Endothelial cell of umbilical vein (primary cell): ENCODE results near the gene TFG. TPM values are rescaled to one million over a fixed set of nuclear protein-coding genes. Genes with fewer than 3 reads are reported as not detected.
A peak's percentile ranks its signal among the peaks of the same experiment; 100 is the strongest.

ENCODE experiments used
- BruUV-seq: library from RNA; stranded (reverse); fragments of 400-500 nt; replicated peaks from 2 replicates; lab custom pipeline; 2021; lab: Mats Ljungman, UMichigan
- CTCF ChIA-PET: fragments of 300-600, 350-600 bp; sonication (Branson Sonifier 250); formaldehyde crosslinking; loops from one replicate; lab custom pipeline; 2021; ENCODE audit warnings: antibody characterized with exemption, inconsistent platforms; lab: Charles Lee
- POLR2A ChIA-PET: fragments of 300-600, 350-600 bp; sonication (Branson Sonifier 250); formaldehyde crosslinking; loops from one replicate; lab custom pipeline; 2021; ENCODE audit warnings: antibody characterized with exemption, inconsistent platforms; lab: Charles Lee
- DNase-seq: peaks from one replicate; pipeline ENCODE4 v3.0.0-alpha.2; 2011; ENCODE audit warnings: low read depth, low spot score
- FAIRE-seq: peaks from 2 replicates; lab custom pipeline; 2011; peaks lifted over from hg19 to GRCh38; lab: Jason Lieb, UNC
- H2AFZ ChIP-seq: 2 replicates; pipeline ENCODE4 v1.6.0; 2012; ENCODE audit warnings: low read depth, low read length, control low read depth, inconsistent platforms
- H3K27ac ChIP-seq: 2 replicates; pipeline ENCODE4 v1.5.1; 2011; ENCODE audit warnings: low read depth, mild to moderate bottlenecking, control low read depth, low read length, moderate library complexity; ENCODE audit not compliant: insufficient read depth
- H3K27me3 ChIP-seq, 2 experiments: 2 replicates each; pipeline versions ENCODE4 v1.6.0 to v1.6.1; 2011; ENCODE audit warnings: low read length in 2 of 2, mixed read lengths in 1 of 2; ENCODE audit not compliant: control insufficient read depth in 2 of 2, insufficient read depth in 2 of 2
- H3K36me3 ChIP-seq, 2 experiments: 2 replicates in 1 of 2; 3 replicates in 1 of 2; pipeline ENCODE4 v1.5.1; 2011; ENCODE audit warnings: low read length in 2 of 2, mild to moderate bottlenecking in 1 of 2, moderate library complexity in 1 of 2; ENCODE audit not compliant: control insufficient read depth in 2 of 2, insufficient read depth in 2 of 2; ENCODE audit errors: extremely low read depth in 1 of 2
- H3K4me1 ChIP-seq: 3 replicates; pipeline ENCODE4 v1.5.1; 2011; ENCODE audit warnings: mild to moderate bottlenecking, low read length; ENCODE audit not compliant: control insufficient read depth, insufficient read depth; ENCODE audit errors: extremely low read depth
- H3K4me2 ChIP-seq: 2 replicates; pipeline ENCODE4 v1.6.1; 2011; ENCODE audit warnings: low read length, control low read depth, mixed read lengths; ENCODE audit not compliant: insufficient read depth
- H3K4me3 ChIP-seq, 3 experiments: fragments of 200-600 bp in 1 of 3; sonication (generic), shearing (Covaris generic) in 1 of 3; replicated peaks in 1 of 3; 2 replicates each; pipeline ENCODE4 v1.5.1; 2011 to 2016; ENCODE audit warnings: control low read depth in 3 of 3, low read length in 3 of 3, mild to moderate bottlenecking in 2 of 3, inconsistent platforms in 1 of 3, low read depth in 1 of 3, moderate library complexity in 1 of 3; ENCODE audit not compliant: insufficient read depth in 1 of 3
- H3K79me2 ChIP-seq: 2 replicates; pipeline ENCODE4 v1.6.0; 2012; ENCODE audit warnings: low read length, inconsistent platforms; ENCODE audit not compliant: control insufficient read depth, insufficient read depth
- H3K9ac ChIP-seq: replicated peaks from 2 replicates; pipeline ENCODE3; 2011; ENCODE audit warnings: low read length, control low read depth; ENCODE audit not compliant: insufficient read depth; ENCODE audit errors: extremely low read depth
- H3K9me1 ChIP-seq: replicated peaks from 3 replicates; pipeline ENCODE4 v1.6.0; 2011; ENCODE audit warnings: mild to moderate bottlenecking, low read length; ENCODE audit not compliant: control insufficient read depth, insufficient read depth; ENCODE audit errors: extremely low read depth
- H3K9me3 ChIP-seq: replicated peaks from 2 replicates; pipeline ENCODE4 v1.5.1; 2012; ENCODE audit warnings: low read length, inconsistent platforms; ENCODE audit not compliant: control insufficient read depth, insufficient read depth
- H4K20me1 ChIP-seq: replicated peaks from 2 replicates; pipeline ENCODE3; 2011; ENCODE audit warnings: mild to moderate bottlenecking, low read length; ENCODE audit not compliant: control insufficient read depth, insufficient read depth; ENCODE audit errors: extremely low read depth
- CTCF ChIP-seq, 2 donors: IDR thresholded peaks; 1 replicate in 1 of 2; 2 replicates in 1 of 2; pipeline ENCODE4 v1.5.1; 2011; ENCODE audit warnings: low read length in 2 of 2, mild to moderate bottlenecking in 2 of 2, moderate library complexity in 2 of 2, control low read depth in 1 of 2, inconsistent platforms in 1 of 2, low read depth in 1 of 2; ENCODE audit not compliant: insufficient read depth in 1 of 2; ENCODE audit errors: extremely low read depth in 1 of 2
- EZH2 ChIP-seq: IDR thresholded peaks from 2 replicates; pipeline ENCODE4 v1.6.1; 2012; ENCODE audit warnings: borderline replicate concordance, low read depth, mild to moderate bottlenecking, moderate library complexity, low read length, inconsistent platforms; ENCODE audit not compliant: severe bottlenecking
- FOS ChIP-seq: IDR thresholded peaks from 2 replicates; pipeline ENCODE4 v1.6.1; 2011; ENCODE audit warnings: mild to moderate bottlenecking, low read length, moderate library complexity, borderline replicate concordance; ENCODE audit not compliant: insufficient read depth
- GATA2 ChIP-seq: IDR thresholded peaks from 2 replicates; pipeline ENCODE4 v1.7.0; 2011; ENCODE audit warnings: low read depth, mild to moderate bottlenecking, moderate library complexity, mixed read lengths, low read length; ENCODE audit not compliant: insufficient read length, insufficient read depth
- JUN ChIP-seq: IDR thresholded peaks from 2 replicates; pipeline ENCODE4 v1.6.1; 2011; ENCODE audit warnings: borderline replicate concordance, low read depth; ENCODE audit not compliant: insufficient read length, insufficient read depth
- MAX ChIP-seq: IDR thresholded peaks from 2 replicates; pipeline ENCODE4 v1.6.1; 2011; ENCODE audit not compliant: insufficient read depth, insufficient read length
- MYC ChIP-seq: IDR thresholded peaks from one replicate; pipeline ENCODE4 v1.6.1; 2011; ENCODE audit warnings: mild to moderate bottlenecking, low read depth, low read length
- POLR2A ChIP-seq: IDR thresholded peaks from 2 replicates; pipeline ENCODE4 v1.6.1; 2012; ENCODE audit warnings: low read depth, mild to moderate bottlenecking, control low read depth, low read length
- POLR2AphosphoS5 ChIP-seq: IDR thresholded peaks from 2 replicates; pipeline ENCODE4 v1.6.1; 2012; ENCODE audit warnings: low read depth, mild to moderate bottlenecking, control low read depth, low read length, moderate library complexity; ENCODE audit not compliant: insufficient read depth
- dilution Hi-C: fragments of 300-500 bp; cut with MboI; formaldehyde crosslinking; loops from one replicate; pipeline ENCODE4 v1.15.0; 2019; ENCODE audit warnings: low sequenced_read_pairs; ENCODE audit not compliant: extremely low pct_ligation_motif_present
- intact Hi-C: fragments of 100-400 bp; cut with micrococcal nuclease; formaldehyde crosslinking; loops from one replicate; pipeline ENCODE4 v1.10.0; 2022
- polyA plus RNA-seq, 4 experiments: library from polyadenylated mRNA; depleted of rRNA in 3 of 4; stranded (reverse) in 3 of 4; unstranded in 1 of 4; fragments of >200 nt; gene quantifications; 2 replicates each; pipeline versions ENCODE4 v1.2.1 to v1.2.3, GENCODE V29; 2011 to 2012; ENCODE audit warnings: missing spikeins in 1 of 4
- total RNA-seq: library from RNA; stranded (reverse); gene quantifications from 2 replicates; pipeline ENCODE4 v1.2.3, GENCODE V29; 2021

The TFG gene
- total and polyA plus RNA-seq, 2 donors (not counting 3 experiments of a cell fraction or from before 2014, with no cell fraction given): 106 to 154 TPM

GRCh38 chr3:100759950-100760349 lies 50.7 kb downstream of the TFG start:
- Histone ChIP-seq H3K4me2 (no peak overlapping the region), H3K36me3 (no peaks in the 10 kb centered on the region), H2AFZ (no peak overlapping the region), H3K9me3 (no peaks in the 10 kb centered on the region), H3K4me3 (no peak overlapping the region), H3K27ac (no peak overlapping the region), H4K20me1 (no peaks in the 10 kb centered on the region), H3K27me3 (no peaks in the 10 kb centered on the region), H3K79me2 (no peaks in the 10 kb centered on the region), H3K4me1 (no peaks in the 10 kb centered on the region), H3K9me1 (no peaks in the 10 kb centered on the region), H3K9ac (no peak overlapping the region)
- TF ChIP-seq MYC (no peak), FOS (no peak), POLR2A (no peak), JUN (no peak), GATA2 (no peak), MAX (no peak), EZH2 (no peak), POLR2AphosphoS5 (no peak), CTCF (IDR thresholded peaks at IDR 0.05; ENCODE audit: extremely low read depth in 1 of 2, insufficient read depth in 1 of 2, low read depth in 1 of 2, low read length in 2 of 2) (no peak)
- DNase-seq: peak; percentile 13
- dilution Hi-C loops (no loop called here), intact Hi-C loops (no loop called here)
- ChIA-PET CTCF (interaction anchor here (0.6 to 4.7 kb wide), 6 partner anchors 9 to 436 kb away, joined by 3 to 17 read pairs (median 3); no protein-coding TSS in a partner anchor), POLR2A (no interaction called here)
- no peak for FAIRE-seq
- no TSS peak for BruUV-seq
